Coronary artery (tissue), 2 donors: ENCODE measurements around the gene SLX1A.
A peak's percentile ranks its signal among the peaks of the same experiment; 100 is the strongest.

ENCODE experiments used
- DNase-seq: peaks from one replicate; pipeline ENCODE4 v3.0.0-alpha.2; 2017; ENCODE audit warnings: low spot score
- H3K27ac ChIP-seq, 2 donors: fragments of 200-600 bp; sonication (generic); one replicate each; pipeline ENCODE4 v1.5.1; 2016 to 2019
- H3K4me3 ChIP-seq: fragments of 200-600 bp; sonication (generic); 2 replicates; pipeline ENCODE4 v1.5.1; 2016; ENCODE audit warnings: mild to moderate bottlenecking, moderate library complexity
- TF ChIP-seq, protein P1 (sequence below): fragments of 200-600 bp; sonication (generic); IDR thresholded peaks from one replicate; pipeline ENCODE4 v1.5.1; 2019; ENCODE audit warnings: antibody characterized with exemption

The SLX1A gene

DNA sequence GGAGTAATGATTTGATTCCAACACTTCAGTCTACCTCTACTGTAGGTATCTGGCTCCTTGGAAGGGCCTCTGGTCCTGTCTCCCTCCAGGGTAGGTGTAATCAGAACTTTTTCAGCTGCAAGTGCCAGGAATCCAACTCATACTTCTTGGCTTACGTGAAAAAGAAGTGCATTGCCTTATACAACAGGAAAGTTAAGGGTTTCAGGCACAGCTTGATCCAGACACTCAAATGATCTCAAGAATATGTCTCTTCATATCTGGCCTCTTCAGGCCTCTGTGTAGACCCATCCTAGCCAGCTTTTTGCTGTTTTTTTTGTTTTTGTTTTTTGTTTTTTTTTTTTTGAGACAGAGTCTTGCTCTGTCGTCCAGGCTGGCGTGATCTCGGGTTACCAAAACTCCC, 14.5 kb upstream of the SLX1A start:
- H3K27ac ChIP-seq = no peak overlapping the region
- no peak overlapping the region for H3K4me3 ChIP-seq
- TF ChIP-seq, protein P1, sequence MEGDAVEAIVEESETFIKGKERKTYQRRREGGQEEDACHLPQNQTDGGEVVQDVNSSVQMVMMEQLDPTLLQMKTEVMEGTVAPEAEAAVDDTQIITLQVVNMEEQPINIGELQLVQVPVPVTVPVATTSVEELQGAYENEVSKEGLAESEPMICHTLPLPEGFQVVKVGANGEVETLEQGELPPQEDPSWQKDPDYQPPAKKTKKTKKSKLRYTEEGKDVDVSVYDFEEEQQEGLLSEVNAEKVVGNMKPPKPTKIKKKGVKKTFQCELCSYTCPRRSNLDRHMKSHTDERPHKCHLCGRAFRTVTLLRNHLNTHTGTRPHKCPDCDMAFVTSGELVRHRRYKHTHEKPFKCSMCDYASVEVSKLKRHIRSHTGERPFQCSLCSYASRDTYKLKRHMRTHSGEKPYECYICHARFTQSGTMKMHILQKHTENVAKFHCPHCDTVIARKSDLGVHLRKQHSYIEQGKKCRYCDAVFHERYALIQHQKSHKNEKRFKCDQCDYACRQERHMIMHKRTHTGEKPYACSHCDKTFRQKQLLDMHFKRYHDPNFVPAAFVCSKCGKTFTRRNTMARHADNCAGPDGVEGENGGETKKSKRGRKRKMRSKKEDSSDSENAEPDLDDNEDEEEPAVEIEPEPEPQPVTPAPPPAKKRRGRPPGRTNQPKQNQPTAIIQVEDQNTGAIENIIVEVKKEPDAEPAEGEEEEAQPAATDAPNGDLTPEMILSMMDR = no peak
- no peak for DNase-seq

DNA sequence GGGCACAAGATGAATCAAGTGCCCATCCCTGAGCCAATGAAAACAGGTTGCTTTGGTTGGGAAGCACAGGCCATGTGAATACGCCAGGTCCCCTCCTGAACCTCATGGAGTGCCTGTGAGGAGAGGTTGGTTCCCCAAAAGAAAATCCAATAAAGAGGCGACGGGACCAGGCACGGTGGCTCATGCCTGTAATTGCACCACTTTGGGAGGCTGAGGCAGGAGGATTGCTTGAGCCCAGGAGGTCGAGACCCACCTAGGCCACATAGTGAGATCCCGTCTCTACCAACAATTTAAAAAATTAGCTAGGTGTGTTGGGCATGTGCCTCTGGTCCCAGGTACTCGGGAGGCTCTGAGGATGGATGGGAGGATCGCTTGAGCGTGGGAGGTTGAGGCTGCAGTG, 13.7 kb upstream of the SLX1A start:
- no peak for DNase-seq
- H3K4me3 ChIP-seq = no peak overlapping the region
- TF ChIP-seq, protein P1 = no peak
- H3K27ac ChIP-seq = no peak overlapping the region

DNA sequence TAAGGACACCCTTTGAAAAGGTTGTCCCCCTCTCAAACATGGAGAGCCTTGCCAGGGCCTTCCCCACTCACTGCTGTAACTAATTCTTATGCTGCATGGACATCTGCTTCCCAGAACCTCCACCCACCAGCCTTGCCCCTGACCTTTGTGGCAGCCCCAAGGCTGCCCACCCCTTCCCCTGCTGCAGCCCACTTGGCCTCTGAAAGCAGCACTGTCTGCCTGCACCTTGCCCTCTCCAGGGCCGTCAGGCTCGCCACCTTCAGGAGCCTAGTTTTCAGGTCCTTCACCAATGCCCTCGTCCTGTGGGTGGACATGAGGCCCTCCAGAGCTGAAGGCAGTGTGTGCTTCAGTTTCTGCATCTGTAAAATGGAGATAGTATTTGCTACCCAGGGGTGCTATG, 12.9 kb upstream of the SLX1A start:
- Histone ChIP-seq H3K4me3 (no peak overlapping the region), H3K27ac (no peak overlapping the region)
- TF ChIP-seq, protein P1 = no peak
- no peak for DNase-seq

DNA sequence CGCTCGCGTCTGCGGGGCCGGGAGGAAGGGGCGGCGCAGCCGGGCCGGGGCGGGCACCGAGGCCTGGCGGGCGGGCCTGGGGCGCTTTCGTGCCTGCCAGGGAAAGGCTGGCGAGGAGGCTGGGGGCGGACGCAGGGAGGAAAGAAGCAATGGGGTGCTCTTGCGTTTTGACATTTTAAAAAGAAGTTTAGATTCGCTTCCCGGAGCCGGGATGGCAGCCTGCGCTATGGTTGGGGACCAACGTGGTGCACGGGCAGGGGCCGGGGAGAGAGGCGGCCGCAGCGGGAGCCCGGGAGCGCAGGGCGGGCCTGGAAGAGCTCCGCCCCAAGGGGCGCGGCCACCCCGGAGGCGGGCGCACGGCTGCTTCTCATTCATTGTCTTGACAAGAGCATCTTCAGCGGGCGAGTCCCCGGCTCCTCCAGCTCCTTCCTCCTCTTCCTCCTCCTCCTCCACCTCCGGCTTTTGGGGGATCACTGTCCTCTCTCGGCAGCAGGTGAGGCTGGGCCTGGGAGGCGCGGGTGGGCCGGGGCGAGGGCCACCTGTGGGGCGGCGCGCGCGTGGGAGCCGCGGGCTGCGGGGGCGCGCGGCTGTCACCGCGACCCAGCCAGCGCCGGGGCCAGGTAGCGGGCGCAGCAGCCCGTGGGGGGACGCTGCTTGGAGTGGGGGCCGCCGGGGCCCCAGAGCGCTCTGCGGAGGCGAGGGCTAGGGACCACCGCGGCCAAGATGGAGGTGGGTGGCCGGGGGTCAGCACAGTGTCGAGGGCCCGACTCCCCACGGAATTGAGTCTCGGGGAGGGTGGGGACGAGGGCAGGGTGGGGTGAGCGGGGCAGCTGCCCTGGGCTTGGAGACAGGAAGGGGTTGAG, 10.2 kb upstream of the SLX1A start, which contains the start of gene CORO1A:
Gene CORO1A (plus strand): TSS at position 370 of the 863 bp plus-strand sequence. CDS start 1,608 bp downstream, outside the sequence.
- Histone ChIP-seq H3K4me3 (peak within 1 kb of the TSS; percentile 72), H3K27ac (peak within 1 kb of the TSS; percentile 36 to 89)
- TF ChIP-seq, protein P1 = no peak
- peak; percentile 86 for DNase-seq

DNA sequence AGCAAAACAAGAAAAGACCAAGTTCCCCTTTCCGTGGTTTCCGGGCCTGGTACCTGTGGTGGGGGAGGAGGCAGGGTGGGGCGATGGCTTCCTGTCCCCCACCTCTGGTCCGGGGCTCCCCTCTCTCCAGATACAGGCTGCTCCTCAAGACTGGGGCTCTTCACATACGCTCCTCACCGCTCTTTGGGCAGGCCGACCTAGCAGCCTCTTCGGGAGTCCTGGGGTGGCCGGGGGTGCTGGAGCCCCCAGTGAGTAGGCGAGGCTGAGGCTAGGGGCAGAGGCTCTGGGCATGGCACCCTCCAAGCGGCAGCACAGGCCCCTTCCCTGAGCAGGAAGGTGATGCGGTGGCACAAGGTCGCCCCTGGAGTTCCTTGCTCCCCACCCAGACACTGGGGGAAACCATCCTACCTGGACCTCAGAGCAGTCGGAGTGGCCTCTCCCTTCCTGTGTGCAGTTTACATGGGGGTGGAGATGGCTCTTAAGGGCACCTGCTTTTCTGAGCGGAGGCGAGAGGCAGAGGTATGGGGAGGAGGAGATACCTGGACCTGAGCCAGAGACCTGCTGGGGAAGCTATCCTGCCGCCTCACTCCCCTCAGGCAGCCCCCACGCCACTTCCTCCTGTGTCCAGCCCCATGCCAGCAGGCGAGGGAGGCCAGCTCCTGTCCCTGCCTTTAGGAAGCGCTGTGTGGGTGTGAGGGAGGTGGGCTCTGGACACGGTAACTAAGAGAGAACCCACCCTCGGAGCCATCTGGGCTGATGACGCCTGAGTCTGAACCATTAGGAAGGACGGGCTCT, 9.4 kb upstream of the SLX1A start:
- peak overlapping the region in 1 of 2 donors; percentile 89 for H3K27ac ChIP-seq
- peak; percentile 78 for DNase-seq

DNA sequence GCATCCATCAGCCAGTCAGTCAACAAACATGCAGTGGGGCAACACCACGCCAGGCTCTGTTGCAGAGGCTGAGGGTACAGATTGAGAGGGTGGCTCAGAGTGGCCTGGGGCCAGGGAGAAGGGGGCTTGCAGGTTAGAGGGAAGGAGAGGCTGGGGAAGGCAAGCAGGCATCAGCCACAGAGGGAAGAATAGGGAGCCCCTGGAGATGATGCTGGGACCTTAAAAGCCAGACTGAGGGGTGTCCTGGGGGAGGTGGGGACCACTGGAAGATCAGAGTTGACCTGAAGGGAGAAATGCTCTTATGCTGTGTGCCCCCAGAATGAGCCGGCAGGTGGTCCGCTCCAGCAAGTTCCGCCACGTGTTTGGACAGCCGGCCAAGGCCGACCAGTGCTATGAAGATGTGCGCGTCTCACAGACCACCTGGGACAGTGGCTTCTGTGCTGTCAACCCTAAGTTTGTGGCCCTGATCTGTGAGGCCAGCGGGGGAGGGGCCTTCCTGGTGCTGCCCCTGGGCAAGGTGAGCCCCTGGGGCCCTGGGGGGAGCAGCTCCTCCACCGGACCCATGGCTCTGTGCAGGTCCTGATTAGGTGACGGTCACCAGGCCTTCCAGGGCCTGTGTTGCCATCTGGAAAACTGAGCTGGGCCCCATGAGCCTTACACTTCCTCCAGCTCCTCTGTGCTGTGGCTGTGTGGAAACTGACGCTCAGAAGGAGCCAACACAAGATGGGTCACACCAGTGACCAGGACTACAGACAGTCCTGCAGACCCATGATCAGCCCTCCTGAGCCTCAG, 8.6 kb upstream of the SLX1A start:
- TF ChIP-seq, protein P1 = no peak
- Histone ChIP-seq H3K27ac (peak overlapping the region in 1 of 2 donors; percentile 89), H3K4me3 (peak overlapping the region; percentile 72)
- DNase-seq = no peak

More for the DNA sequence above, 9.4 kb upstream of the SLX1A start:
- peak overlapping the region; percentile 72 for H3K4me3 ChIP-seq
- TF ChIP-seq, protein P1 = no peak
